ENCODE results near the gene TBC1D32. TPM values are rescaled to one million over a fixed set of nuclear protein-coding genes. Genes with fewer than 3 reads are reported as not detected.
"Not testable (repeated sequence)": the region's sequence is repeated elsewhere in the genome, so short reads cannot be mapped to it uniquely, and the experiment has no call there.

TBC1D32 gene
- total and polyA plus RNA-seq, 2 donors (not counting 1 experiment from before 2014, with no cell fraction given), result 6.3 to 21.0 TPM

- Histone ChIP-seq H3K27me3 (ENCODE audit: control insufficient read depth, insufficient read depth, low read length) (no peaks in the 10 kb centered on the region), H3K79me2 (ENCODE audit: control insufficient read depth, insufficient read depth, low read length) (no peaks in the 10 kb centered on the region), H3K4me1 (ENCODE audit: control insufficient read depth, extremely low read depth, insufficient read depth, low read length) (no peaks in the 10 kb centered on the region), H3K4me3 (replicated peaks in 1 of 4; ENCODE audit: control extremely low read depth in 1 of 4, insufficient read depth in 1 of 4, low read depth in 3 of 4, low read length in 4 of 4) (no peak overlapping the region), H3K9me3 (ENCODE audit: control insufficient read depth, insufficient read depth, low read depth, low read length) (no peaks in the 10 kb centered on the region), H2AFZ (ENCODE audit: low read length) (no peak overlapping the region), H3K27ac (ENCODE audit: insufficient read depth, low read length) (no peak overlapping the region), H3K9ac (ENCODE audit: insufficient read depth, low read length) (no peak overlapping the region), H4K20me1 (ENCODE audit: control insufficient read depth, extremely low read depth, insufficient read depth, low read length) (no peaks in the 10 kb centered on the region), H3K36me3 (ENCODE audit: control insufficient read depth, insufficient read depth, low read length) (no peaks in the 10 kb centered on the region), H3K4me2 (ENCODE audit: extremely low read depth, insufficient read depth, low read length) (no peak overlapping the region)
- TF ChIP-seq CTCF (conservative IDR thresholded peaks at IDR 0.05 in 1 of 2, IDR thresholded peaks at IDR 0.05 in 1 of 2; ENCODE audit: low read depth in 1 of 2, low read length in 2 of 2) (no peak), EZH2 (IDR thresholded peaks at IDR 0.05; ENCODE audit: low read length, missing control alignments) (no peak)
- peak in 1 of 2 donors; percentile 5 for DNase-seq (ENCODE audit: low read depth in 2 of 2)
These were observed 48.3 kb upstream of the TBC1D32 start for GRCh38 chr6:121382467-121383121.

- H3K9me3 ChIP-seq (ENCODE audit: control insufficient read depth, insufficient read depth, low read depth, low read length), result no peaks in the 10 kb centered on the region
- H3K27me3 ChIP-seq (ENCODE audit: control insufficient read depth, insufficient read depth, low read length), result no peaks in the 10 kb centered on the region
- H3K79me2 ChIP-seq (ENCODE audit: control insufficient read depth, insufficient read depth, low read length), result no peaks in the 10 kb centered on the region
- no peak overlapping the region for H3K27ac ChIP-seq (ENCODE audit: insufficient read depth, low read length)
- TF ChIP-seq EZH2 (IDR thresholded peaks at IDR 0.05; ENCODE audit: low read length, missing control alignments), result no peak
- no peak for TF ChIP-seq CTCF (conservative IDR thresholded peaks at IDR 0.05 in 1 of 2, IDR thresholded peaks at IDR 0.05 in 1 of 2; ENCODE audit: low read depth in 1 of 2, low read length in 2 of 2)
- no peak overlapping the region for H3K4me2 ChIP-seq (ENCODE audit: extremely low read depth, insufficient read depth, low read length)
- H4K20me1 ChIP-seq (ENCODE audit: control insufficient read depth, extremely low read depth, insufficient read depth, low read length), result no peaks in the 10 kb centered on the region
- no peaks in the 10 kb centered on the region for H3K4me1 ChIP-seq (ENCODE audit: control insufficient read depth, extremely low read depth, insufficient read depth, low read length)
- no peak overlapping the region for H3K4me3 ChIP-seq (replicated peaks in 1 of 4; ENCODE audit: control extremely low read depth in 1 of 4, insufficient read depth in 1 of 4, low read depth in 3 of 4, low read length in 4 of 4)
- no peak for DNase-seq (ENCODE audit: low read depth in 2 of 2)
- no peaks in the 10 kb centered on the region for H3K36me3 ChIP-seq (ENCODE audit: control insufficient read depth, insufficient read depth, low read length)
- no peak overlapping the region for H2AFZ ChIP-seq (ENCODE audit: low read length)
- no peak overlapping the region for H3K9ac ChIP-seq (ENCODE audit: insufficient read depth, low read length)
These were observed 42.1 kb upstream of the TBC1D32 start for GRCh38 chr6:121376411-121376810.

GRCh38 chr6:121374219-121374618 is 39.9 kb upstream of the TBC1D32 start:
- H3K36me3 ChIP-seq (ENCODE audit: control insufficient read depth, insufficient read depth, low read length); H3K9ac ChIP-seq (ENCODE audit: insufficient read depth, low read length); H3K4me3 ChIP-seq (replicated peaks in 1 of 4; ENCODE audit: control extremely low read depth in 1 of 4, insufficient read depth in 1 of 4, low read depth in 3 of 4, low read length in 4 of 4); H3K27ac ChIP-seq (ENCODE audit: insufficient read depth, low read length); H3K4me2 ChIP-seq (ENCODE audit: extremely low read depth, insufficient read depth, low read length); H3K79me2 ChIP-seq (ENCODE audit: control insufficient read depth, insufficient read depth, low read length); H4K20me1 ChIP-seq (ENCODE audit: control insufficient read depth, extremely low read depth, insufficient read depth, low read length); H3K27me3 ChIP-seq (ENCODE audit: control insufficient read depth, insufficient read depth, low read length); H3K9me3 ChIP-seq (ENCODE audit: control insufficient read depth, insufficient read depth, low read depth, low read length); DNase-seq (ENCODE audit: low read depth in 2 of 2); H3K4me1 ChIP-seq (ENCODE audit: control insufficient read depth, extremely low read depth, insufficient read depth, low read length); H2AFZ ChIP-seq (ENCODE audit: low read length): not testable (repeated sequence)
